Right atrium auricular region (tissue), 2 donors: Measurements from ENCODE around the gene CARNS1. TPM values are rescaled to one million over a fixed set of nuclear protein-coding genes. Genes with fewer than 3 reads are reported as not detected.

ENCODE experiments used
- DNase-seq: peaks from one replicate; pipeline ENCODE4 v3.0.0-alpha.2; 2019; ENCODE audit warnings: low spot score
- H3K27ac ChIP-seq, 2 donors: fragments of 200-600 bp; sonication (generic); 1 replicate in 1 of 2; 2 replicates in 1 of 2; pipeline ENCODE4 v1.5.1; 2016 to 2019
- H3K27me3 ChIP-seq, 2 donors: fragments of 200-600 bp; sonication (generic); one replicate each; pipeline versions ENCODE4 v1.5.1 to v1.6.0; 2017 to 2019
- H3K36me3 ChIP-seq: fragments of 200-600 bp; sonication (generic); one replicate; pipeline ENCODE4 v1.5.1; 2016
- H3K4me1 ChIP-seq, 2 donors: fragments of 200-600 bp; sonication (generic); one replicate each; pipeline versions ENCODE4 v1.5.1 to v1.6.0; 2017 to 2019
- H3K4me3 ChIP-seq, 2 donors: fragments of 200-600 bp; sonication (generic); 1 replicate in 1 of 2; 2 replicates in 1 of 2; pipeline ENCODE4 v1.5.1; 2017 to 2019; ENCODE audit warnings: mild to moderate bottlenecking in 1 of 2, moderate library complexity in 1 of 2
- H3K9me3 ChIP-seq, 2 donors: fragments of 200-600 bp; sonication (generic); one replicate each; pipeline ENCODE4 v1.5.1; 2019
- total RNA-seq, 2 donors: library from RNA; depleted of rRNA; stranded (reverse); fragments of >200 nt; gene quantifications; one replicate each; pipeline ENCODE4 v1.1.0, GENCODE V29; 2016
- TF ChIP-seq, protein P1 (sequence below), 2 donors: fragments of 200-600 bp; sonication (generic); IDR thresholded peaks; one replicate each; pipeline ENCODE4 v1.5.1; 2019; ENCODE audit warnings: antibody characterized with exemption in 2 of 2

The CARNS1 gene
- total RNA-seq, 2 donors from 2014 or later: 9.7 to 9.9 TPM

DNA sequence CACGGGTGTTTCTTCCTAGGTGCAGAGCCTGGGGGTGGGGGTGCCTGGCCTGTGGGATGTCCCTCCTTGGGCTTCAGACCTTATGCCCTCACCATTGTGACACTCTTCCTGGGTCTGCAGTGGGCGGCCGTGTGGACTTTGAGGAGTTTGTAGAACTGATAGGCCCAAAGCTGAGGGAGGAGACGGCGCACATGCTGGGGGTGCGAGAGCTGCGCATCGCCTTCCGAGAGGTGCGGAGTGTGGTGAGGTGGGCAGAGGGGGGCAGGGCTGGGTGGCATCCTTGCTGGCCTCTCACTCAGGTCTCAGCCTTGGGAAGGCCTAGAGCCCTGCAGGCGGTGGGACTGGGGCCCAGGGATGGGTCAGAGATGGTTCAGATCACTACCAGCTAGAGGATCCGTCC lies 42.0 kb downstream of the CARNS1 start:
- no peaks in the 10 kb centered on the region for H3K36me3 ChIP-seq
- no peaks in the 10 kb centered on the region for H3K27me3 ChIP-seq
- no peak for DNase-seq
- no peak overlapping the region for H3K4me3 ChIP-seq
- TF ChIP-seq, protein P1, sequence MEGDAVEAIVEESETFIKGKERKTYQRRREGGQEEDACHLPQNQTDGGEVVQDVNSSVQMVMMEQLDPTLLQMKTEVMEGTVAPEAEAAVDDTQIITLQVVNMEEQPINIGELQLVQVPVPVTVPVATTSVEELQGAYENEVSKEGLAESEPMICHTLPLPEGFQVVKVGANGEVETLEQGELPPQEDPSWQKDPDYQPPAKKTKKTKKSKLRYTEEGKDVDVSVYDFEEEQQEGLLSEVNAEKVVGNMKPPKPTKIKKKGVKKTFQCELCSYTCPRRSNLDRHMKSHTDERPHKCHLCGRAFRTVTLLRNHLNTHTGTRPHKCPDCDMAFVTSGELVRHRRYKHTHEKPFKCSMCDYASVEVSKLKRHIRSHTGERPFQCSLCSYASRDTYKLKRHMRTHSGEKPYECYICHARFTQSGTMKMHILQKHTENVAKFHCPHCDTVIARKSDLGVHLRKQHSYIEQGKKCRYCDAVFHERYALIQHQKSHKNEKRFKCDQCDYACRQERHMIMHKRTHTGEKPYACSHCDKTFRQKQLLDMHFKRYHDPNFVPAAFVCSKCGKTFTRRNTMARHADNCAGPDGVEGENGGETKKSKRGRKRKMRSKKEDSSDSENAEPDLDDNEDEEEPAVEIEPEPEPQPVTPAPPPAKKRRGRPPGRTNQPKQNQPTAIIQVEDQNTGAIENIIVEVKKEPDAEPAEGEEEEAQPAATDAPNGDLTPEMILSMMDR (IDR thresholded peaks at IDR 0.05): no peak
- H3K9me3 ChIP-seq: no peaks in the 10 kb centered on the region
- no peak overlapping the region for H3K27ac ChIP-seq
- no peaks in the 10 kb centered on the region for H3K4me1 ChIP-seq

DNA sequence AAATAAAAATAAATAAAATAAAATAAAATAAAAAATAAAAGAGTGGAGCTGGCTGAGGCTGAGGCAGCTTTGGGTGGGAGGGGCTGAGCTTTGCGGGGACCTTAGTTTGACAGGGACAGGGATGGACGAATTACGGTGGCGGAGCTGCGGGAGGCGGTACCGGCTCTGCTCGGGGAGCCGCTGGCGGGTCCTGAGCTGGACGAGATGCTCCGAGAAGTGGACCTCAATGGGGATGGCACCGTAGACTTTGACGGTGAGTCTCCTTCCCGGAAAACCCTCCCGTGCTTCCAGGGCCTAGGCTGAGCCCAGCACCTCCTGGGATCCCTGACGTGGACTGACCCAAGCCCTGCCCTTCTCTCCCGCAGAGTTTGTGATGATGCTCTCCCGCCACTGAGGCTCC lies 42.8 kb downstream of the CARNS1 start:
- no peaks in the 10 kb centered on the region for H3K9me3 ChIP-seq
- TF ChIP-seq, protein P1 (IDR thresholded peaks at IDR 0.05): no peak
- H3K4me1 ChIP-seq: no peaks in the 10 kb centered on the region
- no peaks in the 10 kb centered on the region for H3K27me3 ChIP-seq
- H3K36me3 ChIP-seq: no peaks in the 10 kb centered on the region
- H3K4me3 ChIP-seq: no peak overlapping the region
- no peak for DNase-seq
- H3K27ac ChIP-seq: no peak overlapping the region

DNA sequence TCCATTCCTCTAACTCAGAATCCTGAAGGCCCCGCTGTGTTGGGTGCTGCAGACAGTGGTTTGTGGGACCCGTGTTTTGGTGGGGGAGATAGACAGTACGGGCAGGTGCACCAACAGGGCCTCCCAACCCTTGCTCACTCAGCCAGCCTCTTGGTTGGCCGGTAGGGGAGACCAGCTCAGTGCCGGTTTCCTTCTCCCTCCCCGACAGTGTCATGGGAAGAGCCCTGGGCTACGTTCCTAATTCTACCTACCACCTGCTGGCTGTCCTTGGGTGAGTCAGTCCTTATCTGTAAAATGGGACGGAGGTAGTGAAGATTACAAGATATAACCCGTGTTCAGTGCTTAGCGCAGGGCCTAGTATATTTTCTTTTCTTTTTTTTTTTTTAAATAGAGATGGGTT lies 47.7 kb downstream of the CARNS1 start:
- H3K9me3 ChIP-seq: no peaks in the 10 kb centered on the region
- no peaks in the 10 kb centered on the region for H3K27me3 ChIP-seq
- peaks cover 0 to 29% of the 10 kb centered on the region in 2 donors for H3K4me1 ChIP-seq
- no peak overlapping the region for H3K27ac ChIP-seq
- H3K36me3 ChIP-seq: no peaks in the 10 kb centered on the region
- no peak overlapping the region for H3K4me3 ChIP-seq
- TF ChIP-seq, protein P1 (IDR thresholded peaks at IDR 0.05): no peak
- no peak for DNase-seq

DNA sequence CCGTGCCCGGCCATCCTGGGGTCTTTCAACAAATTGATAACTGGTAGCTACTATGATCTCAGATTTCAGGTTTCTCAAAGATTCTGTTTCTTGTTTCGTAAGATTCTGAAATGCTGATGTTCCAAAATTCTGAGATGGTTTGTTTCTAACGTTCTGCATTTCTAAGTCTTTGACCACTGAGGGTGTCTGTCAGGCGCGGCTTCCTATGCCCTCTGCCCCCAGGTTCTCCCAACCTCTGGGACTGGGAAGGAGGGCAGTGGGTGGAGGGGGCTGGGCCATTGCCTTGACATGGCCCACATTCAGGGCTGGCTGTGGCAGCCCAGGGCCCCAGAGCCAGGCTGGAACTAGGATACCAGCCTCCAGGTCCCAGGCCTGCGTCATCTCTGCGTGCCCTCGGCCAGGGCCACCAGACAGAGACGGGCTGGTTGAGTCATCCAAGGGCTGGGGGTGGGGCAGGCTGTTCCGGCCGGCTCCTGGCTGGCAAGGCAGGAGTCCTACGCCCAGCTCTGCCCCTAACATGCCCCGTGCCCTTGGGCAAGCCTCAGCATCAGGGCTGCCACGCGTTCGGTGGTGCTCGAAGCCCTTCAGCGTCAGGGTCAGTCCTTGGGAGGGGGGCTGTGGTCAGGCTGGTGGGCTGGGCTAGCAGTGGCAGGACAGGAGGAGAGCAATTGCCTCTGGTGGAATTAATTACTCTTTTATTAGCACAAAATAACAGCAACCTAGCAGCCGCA lies 48.4 kb downstream of the CARNS1 start:
- Histone ChIP-seq H3K36me3 (no peaks in the 10 kb centered on the region), H3K27me3 (no peaks in the 10 kb centered on the region), H3K4me3 (peak overlapping the region; percentile 42 to 66), H3K27ac (peak overlapping the region; percentile 91 to 92), H3K9me3 (no peaks in the 10 kb centered on the region), H3K4me1 (peaks cover 0 to 35% of the 10 kb centered on the region in 2 donors)
- TF ChIP-seq, protein P1 (IDR thresholded peaks at IDR 0.05): no peak
- peak; percentile 75 for DNase-seq

DNA sequence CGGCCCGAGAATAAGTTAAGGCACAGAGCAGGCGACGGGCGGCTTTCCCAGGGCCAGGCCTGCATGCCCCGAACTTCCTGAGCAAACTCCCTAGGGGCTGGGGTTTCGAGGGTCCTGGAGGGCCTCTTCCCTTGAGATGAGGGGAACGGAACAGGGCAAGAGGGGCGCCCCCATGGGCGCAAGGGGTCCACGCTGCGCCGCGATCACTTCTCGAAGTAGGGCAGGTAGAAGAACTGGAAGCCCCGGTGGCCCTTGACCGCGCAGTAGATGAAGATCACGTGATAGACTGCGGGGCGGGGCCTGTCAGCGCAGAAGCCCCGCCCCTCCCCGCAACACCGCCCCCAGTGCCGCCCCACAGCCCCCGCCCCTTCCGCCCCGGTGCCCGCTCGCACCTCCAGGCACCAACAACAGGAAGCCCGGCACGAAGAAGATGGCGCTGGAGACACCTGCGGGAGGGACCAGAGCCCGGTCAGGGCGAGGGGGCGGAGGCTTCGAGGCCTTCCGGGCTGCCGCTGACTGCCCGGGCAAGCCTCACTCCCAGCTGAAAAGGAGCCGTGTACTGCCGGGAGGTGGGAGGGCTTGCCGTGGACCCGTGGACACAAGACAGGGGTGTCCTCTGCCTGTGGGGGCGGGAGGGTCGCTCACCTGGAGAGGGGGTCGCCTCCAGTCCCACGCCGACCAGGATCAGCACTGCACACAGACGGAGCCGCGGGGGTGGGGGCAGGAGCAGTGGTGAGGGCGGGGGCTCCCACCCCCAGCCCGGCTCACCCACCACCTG lies 49.1 kb downstream of the CARNS1 start:
- peak overlapping the region; percentile 91 to 92 for H3K27ac ChIP-seq
- H3K4me3 ChIP-seq: peak overlapping the region; percentile 42 to 66
- no peaks in the 10 kb centered on the region for H3K36me3 ChIP-seq
- no peaks in the 10 kb centered on the region for H3K9me3 ChIP-seq
- TF ChIP-seq, protein P1 (IDR thresholded peaks at IDR 0.05): no peak
- peak; percentile 75 for DNase-seq
- H3K4me1 ChIP-seq: peaks cover 0 to 38% of the 10 kb centered on the region in 2 donors
- H3K27me3 ChIP-seq: no peaks in the 10 kb centered on the region
